Neural cell (in vitro differentiated cells): ENCODE measurements around the gene CISH. TPM values are rescaled to one million over a fixed set of nuclear protein-coding genes. Genes with fewer than 3 reads are reported as not detected.

Source experiments
- H2AFZ ChIP-seq: fragments of 200-600, 300-800 bp; sonication (generic), shearing (Covaris generic); 2 replicates; pipeline ENCODE4 v1.6.0; 2014; ENCODE audit warnings: low read depth, mild to moderate bottlenecking, antibody characterized with exemption, low read length, moderate library complexity
- H3F3A ChIP-seq: fragments of 200-600 bp; shearing (Covaris generic); 2 replicates; pipeline ENCODE4 v1.6.1; 2016; ENCODE audit warnings: mild to moderate bottlenecking, moderate library complexity, mixed read lengths, antibody characterized with exemption, low read length; ENCODE audit not compliant: insufficient read depth, poor library complexity, severe bottlenecking
- H3K27ac ChIP-seq: fragments of 200-600, 300-800 bp; sonication (generic), shearing (Covaris generic); 2 replicates; pipeline ENCODE4 v1.5.1; 2014; ENCODE audit warnings: mild to moderate bottlenecking, low read length, moderate library complexity
- H3K27me3 ChIP-seq: fragments of 300-800, 200-600 bp; sonication (generic), shearing (Covaris generic); 2 replicates; pipeline ENCODE4 v1.6.0; 2014; ENCODE audit warnings: mild to moderate bottlenecking, low read depth, low read length, moderate library complexity; ENCODE audit not compliant: insufficient read depth
- H3K36me3 ChIP-seq: fragments of 300-800, 200-600 bp; sonication (generic), shearing (Covaris generic); 2 replicates; pipeline ENCODE4 v1.5.1; 2014; ENCODE audit warnings: mild to moderate bottlenecking, antibody characterized with exemption, low read length, moderate library complexity; ENCODE audit not compliant: insufficient read depth
- H3K4me2 ChIP-seq: fragments of 300-800, 200-600 bp; sonication (generic), shearing (Covaris generic); 2 replicates; pipeline ENCODE4 v1.6.0; 2014; ENCODE audit warnings: mild to moderate bottlenecking, low read length
- H3K4me3 ChIP-seq: fragments of 300-800, 200-600 bp; sonication (generic), shearing (Covaris generic); 2 replicates; pipeline ENCODE4 v1.5.1; 2014; ENCODE audit warnings: mild to moderate bottlenecking, low read length, moderate library complexity
- H3K79me2 ChIP-seq: fragments of 200-600 bp; shearing (Covaris generic); replicated peaks from 2 replicates; pipeline ENCODE4 v1.6.0; 2014; ENCODE audit warnings: mild to moderate bottlenecking, low read length, moderate library complexity; ENCODE audit not compliant: insufficient read depth
- H3K9ac ChIP-seq: fragments of 300-800, 200-600 bp; sonication (generic), shearing (Covaris generic); 2 replicates; pipeline ENCODE4 v1.6.1; 2016; ENCODE audit warnings: mild to moderate bottlenecking, low read length, mixed read lengths
- H3K9me2 ChIP-seq: fragments of 200-600 bp; shearing (Covaris generic); 2 replicates; pipeline ENCODE4 v1.6.1; 2016; ENCODE audit warnings: mild to moderate bottlenecking, low read length, mixed read lengths; ENCODE audit not compliant: insufficient read depth
- H3K9me3 ChIP-seq: fragments of 200-600, 300-800 bp; sonication (generic), shearing (Covaris generic); 2 replicates; pipeline ENCODE4 v1.6.1; 2016; ENCODE audit warnings: mild to moderate bottlenecking, mixed run types, low read length, moderate library complexity, mixed read lengths
- H4K20me1 ChIP-seq: fragments of 200-600 bp; shearing (Covaris generic); 2 replicates; pipeline ENCODE4 v1.6.1; 2016; ENCODE audit warnings: mild to moderate bottlenecking, mixed run types; ENCODE audit not compliant: insufficient read depth
- CTCF ChIP-seq: fragments of 450-650 bp; IDR thresholded peaks from 2 replicates; pipeline ENCODE4 v1.5.1; 2014; ENCODE audit warnings: antibody characterized with exemption, mild to moderate bottlenecking, moderate library complexity; ENCODE audit not compliant: poor library complexity, severe bottlenecking
- EP300 ChIP-seq: fragments of 450-650 bp; conservative IDR thresholded peaks from 2 replicates; pipeline ENCODE4 v1.6.1; 2014; ENCODE audit warnings: antibody characterized with exemption, mild to moderate bottlenecking, moderate library complexity; ENCODE audit not compliant: poor library complexity, severe bottlenecking
- EZH2 ChIP-seq: fragments of 200-600, 300-800 bp; shearing (Covaris generic), sonication (generic); IDR thresholded peaks from 2 replicates; pipeline ENCODE4 v1.6.1; 2014; ENCODE audit warnings: antibody characterized with exemption, low read length, borderline replicate concordance, mild to moderate bottlenecking; ENCODE audit not compliant: insufficient read depth, poor library complexity, severe bottlenecking
- MXI1 ChIP-seq: fragments of 450-650 bp; conservative IDR thresholded peaks from 2 replicates; pipeline ENCODE4 v1.6.1; 2014; ENCODE audit warnings: antibody characterized with exemption, mild to moderate bottlenecking; ENCODE audit not compliant: poor library complexity, severe bottlenecking
- POLR2AphosphoS5 ChIP-seq: IDR thresholded peaks from 2 replicates; pipeline ENCODE4 v1.6.1; 2012
- RAD21 ChIP-seq: fragments of 450-650 bp; conservative IDR thresholded peaks from 2 replicates; pipeline ENCODE4 v1.6.1; 2014; ENCODE audit warnings: antibody characterized with exemption, mild to moderate bottlenecking, moderate library complexity
- REST ChIP-seq: IDR thresholded peaks from 2 replicates; pipeline ENCODE4 v1.6.1; 2012; ENCODE audit warnings: borderline replicate concordance
- SMC3 ChIP-seq: fragments of 450-650 bp; conservative IDR thresholded peaks from 2 replicates; pipeline ENCODE4 v1.6.1; 2014; ENCODE audit warnings: antibody characterized with exemption, mild to moderate bottlenecking, moderate library complexity; ENCODE audit not compliant: poor library complexity
- TAF1 ChIP-seq: IDR thresholded peaks from 2 replicates; pipeline ENCODE4 v1.6.1; 2012; ENCODE audit warnings: low read depth
- polyA plus RNA-seq: library from polyadenylated mRNA; depleted of rRNA; stranded (reverse); fragments of >200 nt; gene quantifications from 2 replicates; pipeline ENCODE4 v1.2.3, GENCODE V29; 2014

The CISH gene
- polyA plus RNA-seq, 1 donor from 2014 or later: not detected

GRCh38 chr3:50583897-50584296 is 27.7 kb downstream of the CISH start:
- no peaks in the 10 kb centered on the region for H3K27me3 ChIP-seq
- no peak overlapping the region for H3K4me3 ChIP-seq
- H2AFZ ChIP-seq: no peak overlapping the region
- no peak overlapping the region for H3K4me2 ChIP-seq
- H3K79me2 ChIP-seq: no peaks in the 10 kb centered on the region
- no peaks in the 10 kb centered on the region for H3F3A ChIP-seq
- H3K36me3 ChIP-seq: no peaks in the 10 kb centered on the region
- no peak overlapping the region for H3K9ac ChIP-seq
- no peaks in the 10 kb centered on the region for H3K9me2 ChIP-seq
- H3K9me3 ChIP-seq: no peaks in the 10 kb centered on the region
- TF ChIP-seq RAD21 (no peak), REST (no peak), MXI1 (no peak), CTCF (no peak), EP300 (no peak), TAF1 (no peak), SMC3 (no peak), EZH2 (no peak), POLR2AphosphoS5 (no peak)
- H3K27ac ChIP-seq: no peak overlapping the region
- no peaks in the 10 kb centered on the region for H4K20me1 ChIP-seq

GRCh38 chr3:50582083-50582482 is 29.5 kb downstream of the CISH start:
- Histone ChIP-seq H3K79me2 (no peaks in the 10 kb centered on the region), H3K4me3 (no peak overlapping the region), H2AFZ (no peak overlapping the region), H3K36me3 (no peaks in the 10 kb centered on the region), H3F3A (no peaks in the 10 kb centered on the region), H3K4me2 (no peak overlapping the region), H3K27me3 (no peaks in the 10 kb centered on the region), H3K9me2 (no peaks in the 10 kb centered on the region), H3K9me3 (no peaks in the 10 kb centered on the region), H4K20me1 (no peaks in the 10 kb centered on the region), H3K9ac (no peak overlapping the region), H3K27ac (no peak overlapping the region)
- no peak for TF ChIP-seq RAD21
- TF ChIP-seq POLR2AphosphoS5: no peak
- TF ChIP-seq CTCF: no peak
- no peak for TF ChIP-seq REST
- no peak for TF ChIP-seq MXI1
- no peak for TF ChIP-seq SMC3
- TF ChIP-seq EZH2: no peak
- TF ChIP-seq TAF1: no peak
- no peak for TF ChIP-seq EP300
